ENCODE measurements around the gene IL17C. TPM values are rescaled to one million over a fixed set of nuclear protein-coding genes. Genes with fewer than 3 reads are reported as not detected.

Gene IL17C
- total RNA-seq, 1 donor from 2014 or later, result 0.29 TPM

DNA sequence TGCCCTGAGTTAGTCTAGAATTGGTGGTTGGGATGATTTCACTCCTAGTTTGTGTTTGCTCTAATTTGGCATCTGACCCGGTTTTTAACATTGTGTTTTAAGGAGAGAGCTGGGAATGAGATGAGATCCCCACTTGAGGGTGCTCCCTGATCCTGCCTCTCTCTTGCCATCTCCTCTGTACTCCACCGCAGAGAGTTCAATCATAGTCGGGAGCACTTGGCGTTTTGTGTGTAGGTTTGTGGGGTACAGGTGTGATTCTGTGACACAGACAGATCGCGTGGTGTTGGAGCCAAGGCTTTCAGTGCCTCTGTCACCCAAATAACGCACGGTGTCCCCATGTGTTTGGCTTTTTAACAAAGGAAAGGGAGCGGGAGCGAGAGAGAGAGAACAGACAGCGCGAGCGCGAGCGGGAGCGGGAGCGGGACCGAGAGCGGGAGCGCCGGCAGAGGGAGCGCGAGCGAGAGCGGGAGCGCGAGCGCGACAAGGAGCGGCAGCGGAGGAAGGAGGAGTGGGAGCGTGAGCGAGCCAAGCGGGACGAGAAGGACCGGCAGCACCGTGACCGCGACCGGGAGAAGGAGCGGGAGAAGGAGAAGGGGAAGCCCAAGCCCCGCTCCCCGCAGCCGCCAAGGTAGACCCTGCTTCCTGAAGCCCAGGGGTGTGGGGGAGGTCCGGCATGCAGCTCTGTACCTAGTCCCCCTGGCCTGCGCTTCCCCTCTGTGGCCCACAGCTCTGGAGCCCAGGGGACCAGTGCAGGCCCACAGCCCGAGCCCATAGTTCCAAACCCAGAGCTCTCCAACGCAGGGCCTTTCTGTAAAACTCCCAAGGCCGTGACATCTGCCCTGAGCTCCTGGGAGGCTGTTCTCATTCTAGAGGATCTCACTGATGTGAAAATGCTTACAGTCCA is 27.2 kb upstream of the IL17C start:
- DNase-seq (ENCODE audit: low read depth), result no peak

GRCh38 chr16:88613293-88613692 is 25.1 kb upstream of the IL17C start:
- peaks cover 1% of the 10 kb centered on the region for H3K36me3 ChIP-seq (ENCODE audit: control insufficient read depth, insufficient read depth, low read length)
- no peak for DNase-seq (ENCODE audit: low read depth)

More for the DNA sequence above, 27.2 kb upstream of the IL17C start:
- TF ChIP-seq, protein P1, sequence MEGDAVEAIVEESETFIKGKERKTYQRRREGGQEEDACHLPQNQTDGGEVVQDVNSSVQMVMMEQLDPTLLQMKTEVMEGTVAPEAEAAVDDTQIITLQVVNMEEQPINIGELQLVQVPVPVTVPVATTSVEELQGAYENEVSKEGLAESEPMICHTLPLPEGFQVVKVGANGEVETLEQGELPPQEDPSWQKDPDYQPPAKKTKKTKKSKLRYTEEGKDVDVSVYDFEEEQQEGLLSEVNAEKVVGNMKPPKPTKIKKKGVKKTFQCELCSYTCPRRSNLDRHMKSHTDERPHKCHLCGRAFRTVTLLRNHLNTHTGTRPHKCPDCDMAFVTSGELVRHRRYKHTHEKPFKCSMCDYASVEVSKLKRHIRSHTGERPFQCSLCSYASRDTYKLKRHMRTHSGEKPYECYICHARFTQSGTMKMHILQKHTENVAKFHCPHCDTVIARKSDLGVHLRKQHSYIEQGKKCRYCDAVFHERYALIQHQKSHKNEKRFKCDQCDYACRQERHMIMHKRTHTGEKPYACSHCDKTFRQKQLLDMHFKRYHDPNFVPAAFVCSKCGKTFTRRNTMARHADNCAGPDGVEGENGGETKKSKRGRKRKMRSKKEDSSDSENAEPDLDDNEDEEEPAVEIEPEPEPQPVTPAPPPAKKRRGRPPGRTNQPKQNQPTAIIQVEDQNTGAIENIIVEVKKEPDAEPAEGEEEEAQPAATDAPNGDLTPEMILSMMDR (IDR thresholded peaks at IDR 0.05; ENCODE audit: insufficient read depth, low read length, poor library complexity, severe bottlenecking), result no peak
- Histone ChIP-seq H3K4me3 (ENCODE audit: low read depth, low read length) (no peak overlapping the region), H3K36me3 (ENCODE audit: control insufficient read depth, insufficient read depth, low read length) (peaks cover 2% of the 10 kb centered on the region), H3K27me3 (ENCODE audit: control insufficient read depth, insufficient read depth, low read length) (no peaks in the 10 kb centered on the region)

DNA sequence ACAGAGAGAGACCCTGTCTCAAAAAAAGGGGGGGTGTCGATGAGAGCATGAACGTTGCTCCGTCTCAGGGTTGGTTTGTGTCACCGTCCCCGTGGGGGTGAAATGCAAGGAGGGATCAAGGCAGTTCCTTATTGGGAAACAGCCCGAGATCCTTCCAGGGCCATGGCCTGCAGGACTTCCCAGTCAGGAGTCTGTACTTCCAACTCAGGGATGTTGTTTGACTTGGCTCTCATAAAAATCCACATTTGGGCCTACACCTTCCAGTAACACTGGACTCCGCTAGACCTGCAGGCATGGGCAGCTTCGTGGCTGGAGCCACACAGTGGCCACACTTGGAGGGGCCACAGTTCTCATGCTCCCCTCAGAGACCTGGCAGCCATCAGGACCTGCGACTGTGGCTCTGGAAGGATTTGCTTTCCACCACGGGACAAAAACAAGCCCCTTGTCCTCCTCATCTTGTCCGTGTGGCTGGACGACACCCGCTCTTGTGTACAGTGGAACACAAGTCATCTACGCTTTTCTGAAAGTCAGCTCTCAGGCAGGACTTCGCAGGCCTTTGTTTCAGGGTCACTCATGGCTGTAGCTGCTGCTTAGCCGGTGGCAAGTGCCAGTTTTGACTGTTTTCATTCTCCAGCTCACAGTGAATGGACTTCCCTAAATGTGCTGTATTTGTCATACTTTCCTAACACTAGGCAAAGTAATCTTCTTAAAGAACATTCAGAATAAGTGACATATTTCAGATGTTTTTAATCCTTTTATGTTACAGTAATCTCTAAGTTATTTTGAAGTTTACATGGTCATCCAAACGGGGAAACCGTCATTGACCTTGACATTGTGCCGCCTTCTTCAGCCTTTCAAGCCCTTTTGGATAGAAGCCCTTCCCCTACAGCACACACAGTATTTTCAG is 24.2 kb upstream of the IL17C start:
- Histone ChIP-seq H3K4me3 (ENCODE audit: low read depth, low read length) (no peak overlapping the region), H3K36me3 (ENCODE audit: control insufficient read depth, insufficient read depth, low read length) (peaks cover 1% of the 10 kb centered on the region), H3K27me3 (ENCODE audit: control insufficient read depth, insufficient read depth, low read length) (no peaks in the 10 kb centered on the region)
- TF ChIP-seq, protein P1 (IDR thresholded peaks at IDR 0.05; ENCODE audit: insufficient read depth, low read length, poor library complexity, severe bottlenecking), result no peak
- DNase-seq (ENCODE audit: low read depth), result no peak

More at GRCh38 chr16:88613293-88613692, 25.1 kb upstream of the IL17C start:
- Histone ChIP-seq H3K27me3 (ENCODE audit: control insufficient read depth, insufficient read depth, low read length) (no peaks in the 10 kb centered on the region), H3K4me3 (ENCODE audit: low read depth, low read length) (no peak overlapping the region)
- TF ChIP-seq, protein P1 (IDR thresholded peaks at IDR 0.05; ENCODE audit: insufficient read depth, low read length, poor library complexity, severe bottlenecking), result no peak

GRCh38 chr16:88614818-88615580 is 23.4 kb upstream of the IL17C start:
- H3K4me3 ChIP-seq (ENCODE audit: low read depth, low read length), result no peak overlapping the region
- TF ChIP-seq, protein P1 (IDR thresholded peaks at IDR 0.05; ENCODE audit: insufficient read depth, low read length, poor library complexity, severe bottlenecking), result no peak
- H3K36me3 ChIP-seq (ENCODE audit: control insufficient read depth, insufficient read depth, low read length), result peaks cover 1% of the 10 kb centered on the region
- no peaks in the 10 kb centered on the region for H3K27me3 ChIP-seq (ENCODE audit: control insufficient read depth, insufficient read depth, low read length)
- no peak for DNase-seq (ENCODE audit: low read depth)

DNA sequence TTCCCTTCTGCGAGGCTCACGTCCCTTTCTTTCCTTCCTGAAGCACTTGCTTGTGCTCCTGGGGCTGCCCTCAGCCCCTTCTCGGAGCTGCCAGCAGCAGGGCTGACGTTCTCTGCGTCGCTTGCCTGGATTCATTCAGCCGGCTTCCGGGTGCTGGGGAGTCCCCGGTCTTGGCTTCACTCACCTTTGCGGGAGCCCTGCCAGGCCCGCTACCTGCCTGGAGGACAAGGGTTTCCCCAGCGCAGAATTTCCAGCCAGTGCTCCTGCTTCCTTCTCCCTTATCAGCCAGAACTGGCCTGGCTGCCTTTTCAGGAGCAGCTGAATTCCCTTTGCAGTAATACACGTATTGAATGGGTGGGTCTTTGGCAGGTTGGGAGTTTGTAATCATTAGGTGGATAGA is 22.1 kb upstream of the IL17C start:
- TF ChIP-seq, protein P1 (IDR thresholded peaks at IDR 0.05; ENCODE audit: insufficient read depth, low read length, poor library complexity, severe bottlenecking), result no peak
- Histone ChIP-seq H3K4me3 (ENCODE audit: low read depth, low read length) (no peak overlapping the region), H3K36me3 (ENCODE audit: control insufficient read depth, insufficient read depth, low read length) (peaks cover 1% of the 10 kb centered on the region), H3K27me3 (ENCODE audit: control insufficient read depth, insufficient read depth, low read length) (no peaks in the 10 kb centered on the region)
- no peak for DNase-seq (ENCODE audit: low read depth)

Measured in kidney epithelial cell (primary cell).